HUDEP-2 (cell line): ENCODE data around the gene FSTL4.

ENCODE experiments used
- DNase-seq, 76 experiments: peaks; one replicate each; lab custom pipeline; 2025; ENCODE audit not compliant: unreplicated experiment in 76 of 76; lab: John Stamatoyannopoulos, UW

Gene FSTL4

DNA sequence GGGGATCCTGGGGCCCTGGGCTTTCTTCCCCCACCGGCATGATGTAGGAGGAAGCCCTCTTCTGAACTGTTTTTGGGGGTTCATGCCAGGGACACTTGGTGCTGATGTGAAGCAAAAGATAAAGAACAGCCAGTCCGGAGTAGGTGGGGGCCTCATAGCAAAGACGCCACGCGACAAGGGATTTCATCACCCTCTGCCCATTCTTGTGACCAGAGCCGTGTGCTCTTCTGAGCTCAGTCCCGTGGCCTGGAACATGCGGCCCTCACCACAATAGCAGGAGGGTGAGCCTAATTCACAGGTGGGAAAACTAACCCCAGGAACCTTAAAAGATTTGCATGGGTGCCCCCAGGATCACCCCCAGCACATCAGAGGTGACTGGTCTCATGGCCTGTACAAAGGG, 334.6 kb downstream of the FSTL4 start:
- DNase-seq, result no peak

DNA sequence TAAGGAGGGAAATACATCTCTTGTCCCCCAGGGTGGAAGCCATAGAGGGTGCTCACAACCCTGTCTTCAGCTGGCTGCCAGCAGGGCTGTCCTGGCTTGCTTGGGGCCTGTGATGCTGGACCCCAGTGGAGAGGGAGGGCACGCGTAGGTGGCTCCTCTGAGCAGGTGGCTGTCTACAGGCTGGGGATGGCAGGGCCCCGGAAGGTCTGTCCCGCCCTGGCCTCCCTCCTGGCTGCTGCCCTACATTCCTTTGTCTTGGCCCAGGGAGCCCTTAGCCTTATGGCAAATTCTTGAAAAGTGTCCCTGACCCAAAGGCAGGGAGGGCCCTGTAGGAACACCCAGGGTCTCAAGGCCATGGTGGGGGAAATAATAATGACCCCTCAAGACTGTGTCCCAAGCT, 336.2 kb downstream of the FSTL4 start:
- peak in 1 of 76 experiments; percentile 0 for DNase-seq

DNA sequence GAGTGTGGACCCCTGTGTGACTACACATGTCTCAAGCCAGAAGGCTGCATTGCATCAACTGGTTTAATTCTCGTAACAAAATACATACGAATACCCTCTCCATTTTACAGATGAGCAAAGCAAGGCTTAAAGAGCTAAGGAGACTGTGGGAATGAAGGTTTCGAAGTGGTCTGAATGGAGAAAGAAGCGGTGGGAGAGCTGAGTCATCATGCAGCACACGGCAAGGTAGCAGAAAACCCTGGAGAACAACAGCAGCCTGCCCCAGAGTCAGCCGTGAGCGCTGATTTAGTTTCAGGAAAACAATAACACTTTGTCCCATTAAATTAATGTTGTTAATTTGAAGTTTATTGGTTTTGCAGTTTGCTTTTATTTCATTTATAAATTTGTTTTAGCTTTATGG, 336.7 kb downstream of the FSTL4 start:
- DNase-seq, result no peak

DNA sequence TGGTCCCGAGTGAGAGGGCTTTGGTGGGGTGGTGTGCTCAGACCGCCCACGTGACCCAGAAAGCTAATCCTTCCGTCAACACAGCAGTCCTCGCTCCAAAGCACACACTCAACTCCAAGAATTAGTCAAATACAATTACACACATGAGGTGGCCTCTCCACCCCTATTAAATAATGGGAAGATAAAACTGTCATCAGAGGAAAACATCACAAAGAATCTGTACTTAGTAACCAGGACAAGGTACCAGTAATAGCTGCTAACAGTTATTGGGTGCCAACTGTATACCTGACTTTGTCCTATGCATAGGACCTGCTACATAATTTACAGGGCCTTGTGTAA, 337.8 kb downstream of the FSTL4 start:
- no peak for DNase-seq

DNA sequence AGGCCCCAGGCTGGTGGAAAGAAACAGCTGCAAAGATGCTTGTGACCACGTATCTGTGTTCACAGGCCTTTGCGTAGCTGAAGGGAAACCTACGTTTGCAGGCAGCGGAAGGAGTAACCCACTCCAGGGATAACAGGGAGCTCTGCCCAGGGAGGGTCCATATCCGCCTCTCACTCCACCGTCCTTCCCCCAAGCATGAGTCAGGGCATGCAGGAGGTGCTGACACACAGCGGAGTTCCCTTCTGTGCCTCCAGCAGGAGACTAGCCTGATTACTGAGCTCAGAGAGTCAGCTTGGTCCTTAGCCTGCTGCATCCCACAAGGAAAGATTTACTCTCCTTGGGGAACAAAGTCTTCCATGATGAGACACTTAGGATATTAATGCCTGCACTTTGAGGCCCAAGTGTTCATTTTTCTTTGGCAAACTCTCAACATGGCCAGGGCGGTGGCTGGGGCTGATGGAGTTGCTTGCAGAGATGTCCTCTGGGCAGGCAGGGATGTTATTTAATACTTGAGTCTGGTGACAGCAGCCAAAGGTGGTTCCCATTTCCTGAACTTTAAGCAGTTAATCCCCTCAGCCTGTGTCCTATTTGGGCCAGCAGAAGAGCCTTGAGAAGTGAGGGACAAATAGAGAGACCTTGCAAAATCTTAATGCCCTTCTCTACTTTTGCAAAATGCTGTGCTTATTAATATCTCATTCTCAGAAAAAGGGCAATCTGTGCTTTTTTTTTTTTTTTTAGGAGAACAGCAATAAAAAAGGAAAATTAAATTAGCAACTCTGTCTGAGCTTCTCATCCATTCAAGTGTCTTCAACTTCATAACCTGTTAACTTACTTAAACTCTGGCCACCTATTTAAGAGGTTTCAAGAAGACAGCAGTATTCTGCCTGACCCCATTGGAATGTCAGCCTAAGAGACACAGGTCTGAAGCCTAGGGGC, 338.4 kb downstream of the FSTL4 start:
- DNase-seq, result no peak

DNA sequence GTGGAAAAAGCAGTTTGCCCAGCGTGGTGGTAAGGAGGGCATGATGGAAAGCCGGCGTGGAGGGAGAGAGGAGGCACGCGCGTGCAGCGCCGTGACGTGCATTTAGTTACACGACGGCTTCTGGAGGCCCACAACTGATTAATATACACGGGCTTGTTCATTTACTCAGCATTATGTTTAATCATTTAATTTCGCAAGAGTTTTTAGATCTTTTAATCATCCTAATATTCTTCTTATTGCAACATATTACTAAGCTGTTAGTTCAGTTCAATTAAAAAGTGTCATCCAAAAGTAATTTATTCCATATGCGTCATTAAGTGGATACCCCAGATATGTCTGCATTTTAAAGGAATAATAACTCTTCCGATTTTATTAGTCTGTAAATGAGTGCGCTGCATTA, 340.0 kb downstream of the FSTL4 start:
- DNase-seq, result no peak

DNA sequence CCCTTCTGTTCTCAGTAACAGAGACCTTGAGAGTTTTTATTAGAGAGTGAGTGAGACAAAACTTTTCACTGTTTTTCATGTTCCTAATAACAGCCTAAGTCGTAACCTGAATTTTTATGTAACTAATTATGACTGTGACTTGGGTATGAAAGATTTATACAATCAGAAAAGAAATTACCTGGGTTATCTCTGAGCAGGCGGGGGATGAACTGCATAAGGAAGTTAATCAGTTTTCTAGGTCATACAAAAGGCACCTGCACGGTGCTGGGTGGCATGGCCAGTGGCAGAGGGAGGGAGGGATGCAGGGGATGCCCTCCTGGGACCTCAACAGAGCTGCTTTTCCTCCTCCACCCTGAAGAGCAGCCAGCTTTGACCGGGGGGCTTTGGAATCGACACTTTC, 340.7 kb downstream of the FSTL4 start:
- no peak for DNase-seq

DNA sequence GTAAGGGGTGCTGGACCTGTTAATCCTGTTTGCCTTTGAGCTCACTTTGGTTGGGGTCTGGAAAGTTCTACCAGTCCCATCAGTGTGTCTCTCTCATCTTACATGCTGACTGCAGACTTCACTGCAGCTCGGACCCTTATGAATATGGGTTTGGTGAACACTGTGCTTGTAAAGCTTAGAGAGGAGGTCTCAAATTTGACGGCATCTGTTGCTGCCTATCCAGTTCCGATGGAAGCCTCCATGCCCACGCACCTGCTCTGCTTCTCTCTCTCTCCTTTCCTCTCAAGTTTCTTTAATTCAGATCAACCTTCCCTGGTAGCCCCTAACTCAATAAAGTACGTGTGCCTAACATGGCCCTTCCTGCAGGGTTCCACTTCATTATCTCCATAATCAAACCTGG, 342.6 kb downstream of the FSTL4 start:
- no peak for DNase-seq

DNA sequence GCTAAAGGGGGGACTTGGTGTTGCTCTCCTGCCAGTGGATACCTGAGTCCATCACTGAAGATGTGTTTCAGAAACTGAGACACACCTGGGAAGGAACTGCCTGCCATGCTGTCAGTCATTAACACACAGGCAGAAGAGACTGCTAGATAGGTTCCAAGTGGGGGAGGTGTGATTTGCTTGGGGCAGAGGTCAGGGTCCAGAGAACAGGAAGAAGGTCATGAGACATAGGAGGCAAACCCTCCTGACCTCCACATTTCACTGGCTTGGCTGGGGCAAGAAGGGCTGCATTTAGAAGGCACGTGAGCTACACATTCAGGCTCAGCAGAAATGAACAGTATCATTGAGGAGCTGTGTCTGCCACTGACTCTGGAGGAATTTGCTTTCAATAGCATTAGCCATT, 344.7 kb downstream of the FSTL4 start:
- DNase-seq, result no peak

DNA sequence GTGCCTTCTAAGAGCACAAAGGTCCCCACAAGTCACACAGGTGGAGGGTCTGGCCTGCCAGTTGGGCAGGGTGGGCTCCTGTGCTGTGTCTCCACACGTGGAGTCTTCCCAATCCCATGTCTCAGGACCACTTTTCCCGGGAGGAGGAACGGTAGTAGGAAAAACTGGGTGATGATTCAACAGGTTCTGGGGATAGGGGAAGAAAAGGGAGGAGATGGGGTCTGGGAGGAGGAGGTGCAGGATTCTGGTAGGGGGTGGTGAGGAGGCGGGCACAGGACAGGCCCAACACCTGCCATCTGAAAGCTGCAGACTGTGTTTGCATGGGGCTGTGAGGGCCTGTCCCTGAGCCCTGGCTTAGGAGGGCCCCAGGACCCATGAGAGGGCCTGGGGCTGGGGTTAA, 345.4 kb downstream of the FSTL4 start:
- DNase-seq, result no peak

DNA sequence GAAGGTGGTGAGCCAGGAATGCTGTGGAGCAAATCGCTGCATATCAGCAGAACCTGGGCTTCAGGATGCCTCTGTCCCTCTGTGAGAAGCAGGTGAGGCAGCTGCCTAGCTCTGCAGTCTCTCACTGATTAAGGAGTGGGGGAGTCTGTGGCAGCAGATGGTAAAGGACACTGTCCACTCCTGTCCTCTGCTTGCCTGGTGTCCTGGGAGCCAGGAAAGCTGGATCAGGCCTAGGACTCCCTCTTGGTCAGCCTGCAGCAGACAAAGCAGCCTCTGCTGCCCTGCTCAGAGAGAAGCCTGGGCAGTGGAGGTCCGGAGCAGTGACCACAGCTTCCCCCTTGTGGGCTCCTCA, 345.8 kb downstream of the FSTL4 start:
- DNase-seq, result no peak

DNA sequence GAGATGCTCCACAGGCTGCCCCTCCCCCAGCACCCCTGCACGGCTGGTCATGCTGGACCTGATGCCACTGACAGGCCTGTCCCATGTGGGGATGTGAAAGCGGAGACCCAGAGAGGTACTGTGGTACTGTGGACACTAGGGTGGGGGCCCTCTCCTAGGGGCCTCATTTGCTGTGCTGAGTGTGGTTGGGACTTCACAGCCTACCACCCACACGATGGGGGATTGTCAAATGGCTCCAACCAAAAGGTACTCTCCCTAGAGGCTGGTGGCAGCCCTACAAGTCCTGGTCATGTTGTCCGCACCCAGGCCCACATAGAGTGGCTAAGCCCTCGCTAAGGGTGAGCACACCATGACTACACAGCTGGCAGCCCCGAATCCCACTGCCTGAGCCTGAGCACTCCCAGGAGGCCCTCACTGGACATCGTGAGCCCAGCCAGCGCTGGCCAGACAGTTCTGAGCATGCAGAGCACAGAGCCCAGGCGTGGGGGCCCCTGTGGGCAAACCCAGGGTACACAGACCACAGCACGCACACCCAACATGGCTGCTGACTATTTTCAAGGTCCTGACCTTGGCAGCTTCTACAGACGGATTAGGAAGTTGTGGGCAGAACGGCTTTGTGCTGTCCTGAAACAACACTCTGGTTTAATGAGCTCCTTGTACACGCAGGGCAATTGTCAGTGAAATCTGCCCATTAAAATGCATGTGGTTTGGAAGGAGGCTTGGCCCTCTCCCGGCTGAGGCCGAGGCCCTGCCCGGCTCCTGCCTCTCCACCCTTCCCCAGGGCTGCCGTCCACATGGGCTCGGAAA, 346.4 kb downstream of the FSTL4 start:
- DNase-seq, result no peak

DNA sequence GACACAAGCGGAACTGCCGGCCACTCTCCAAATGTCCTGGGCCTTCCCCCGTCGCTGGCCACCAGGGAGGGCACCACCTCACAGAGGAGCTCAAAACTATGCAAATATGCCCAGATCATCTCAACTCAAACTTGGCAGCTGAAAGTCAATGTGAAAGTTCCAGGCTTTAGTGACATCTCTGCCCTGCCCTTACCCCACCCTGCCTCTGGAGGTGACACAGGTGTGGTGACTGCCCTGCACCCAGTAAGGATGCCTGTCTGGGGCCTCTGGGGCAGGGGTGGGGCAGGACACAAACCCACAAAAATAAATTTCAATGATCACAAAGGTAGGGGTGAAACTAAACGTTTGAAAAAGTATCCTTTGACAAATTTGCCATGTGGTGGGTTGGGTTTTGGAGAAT, 347.1 kb downstream of the FSTL4 start:
- no peak for DNase-seq

DNA sequence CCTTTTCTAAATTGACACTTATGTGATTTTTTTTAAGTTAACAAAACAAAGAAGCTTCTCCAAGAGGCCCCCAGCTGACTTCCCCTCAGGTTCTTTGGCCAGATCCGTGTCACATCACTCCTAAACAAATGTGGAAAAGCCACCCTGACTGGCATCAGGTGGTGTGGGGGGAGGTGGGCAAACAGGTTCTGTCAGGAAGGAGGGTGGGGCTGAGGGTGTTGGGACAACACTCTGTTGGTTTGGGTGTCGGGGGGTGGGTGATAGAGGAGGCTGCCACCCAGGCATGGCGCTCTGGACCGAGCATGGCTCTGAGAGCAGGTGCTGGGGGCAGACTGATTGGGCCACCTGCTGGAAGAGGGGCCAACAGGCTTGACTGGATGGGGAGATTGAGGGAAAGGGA, 349.7 kb downstream of the FSTL4 start:
- DNase-seq, result no peak

DNA sequence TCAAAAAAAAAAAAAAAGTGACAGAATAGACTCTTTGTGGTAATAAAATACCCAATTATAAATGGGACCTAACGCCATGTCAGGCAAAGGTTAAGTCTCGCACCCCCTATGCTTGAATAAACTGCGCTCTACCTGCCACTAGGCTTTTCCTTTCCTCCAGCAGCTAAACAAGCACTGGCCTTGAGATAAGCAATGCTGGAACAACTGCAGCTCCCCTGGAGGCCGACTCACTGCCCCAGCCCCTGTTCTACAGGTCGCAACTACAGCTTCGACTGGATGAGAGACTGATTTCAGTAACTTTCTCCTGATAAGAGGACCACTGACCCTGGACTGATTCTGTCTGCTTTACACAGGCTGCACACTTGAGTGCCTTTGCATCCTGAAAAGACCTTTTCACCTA, 350.3 kb downstream of the FSTL4 start:
- DNase-seq, result no peak

DNA sequence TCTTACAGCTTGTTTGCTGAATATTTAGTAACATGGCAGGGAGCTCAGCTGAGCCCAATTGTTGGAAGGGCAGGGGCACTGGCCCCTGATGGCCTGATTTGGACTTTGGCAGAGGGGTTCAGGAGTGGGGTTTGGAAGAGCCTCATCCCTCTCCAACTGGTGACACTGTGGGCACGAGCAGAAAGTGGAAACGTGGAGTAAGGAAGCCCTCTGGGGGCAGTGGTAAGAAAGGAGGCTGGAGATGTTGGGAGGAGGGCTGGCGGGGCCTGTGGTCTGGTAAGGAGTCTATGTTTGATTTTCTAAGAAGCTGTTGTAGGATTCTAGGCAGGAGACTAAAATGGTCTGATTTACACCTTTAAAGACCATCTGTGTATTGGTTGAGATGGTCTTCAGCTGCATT, 351.6 kb downstream of the FSTL4 start:
- DNase-seq, result no peak

DNA sequence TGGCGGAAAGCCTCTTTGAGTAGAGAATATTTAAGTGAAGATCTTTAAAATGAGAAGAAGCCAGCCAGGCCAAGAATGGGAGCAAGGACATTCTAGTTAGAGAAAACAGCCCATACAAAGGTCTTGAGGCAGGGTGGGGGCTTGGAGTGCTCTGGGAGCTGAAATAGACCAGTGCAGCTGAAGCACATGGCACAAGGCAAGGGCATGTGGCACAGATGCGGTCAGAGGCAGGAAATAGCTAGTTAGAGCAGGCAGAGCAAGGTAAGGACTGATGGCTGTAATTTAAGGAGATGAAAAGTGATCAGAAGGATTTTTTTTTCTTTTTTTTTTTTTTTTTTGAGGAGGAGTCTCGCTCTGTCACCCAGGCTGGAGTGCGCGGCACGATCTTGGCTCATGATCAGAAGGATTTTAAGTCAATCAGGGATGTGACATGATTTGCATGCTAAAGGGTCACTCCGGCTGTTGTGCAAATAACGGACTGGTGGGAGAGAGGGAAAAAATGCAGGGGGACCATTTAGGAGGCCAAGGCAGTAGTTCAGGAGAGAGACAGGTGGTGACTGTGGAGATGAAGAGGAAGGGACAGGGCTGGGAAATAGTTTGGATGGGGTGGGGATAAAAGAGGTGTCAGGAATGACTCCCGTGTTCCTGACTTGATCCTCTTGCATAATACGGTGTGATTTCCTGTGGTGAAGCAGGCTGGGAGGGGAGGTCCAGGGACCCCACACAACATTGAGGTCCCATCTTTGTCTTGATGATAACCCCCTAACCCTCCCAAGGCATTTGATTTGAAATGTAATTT, 352.9 kb downstream of the FSTL4 start:
- DNase-seq, result no peak

DNA sequence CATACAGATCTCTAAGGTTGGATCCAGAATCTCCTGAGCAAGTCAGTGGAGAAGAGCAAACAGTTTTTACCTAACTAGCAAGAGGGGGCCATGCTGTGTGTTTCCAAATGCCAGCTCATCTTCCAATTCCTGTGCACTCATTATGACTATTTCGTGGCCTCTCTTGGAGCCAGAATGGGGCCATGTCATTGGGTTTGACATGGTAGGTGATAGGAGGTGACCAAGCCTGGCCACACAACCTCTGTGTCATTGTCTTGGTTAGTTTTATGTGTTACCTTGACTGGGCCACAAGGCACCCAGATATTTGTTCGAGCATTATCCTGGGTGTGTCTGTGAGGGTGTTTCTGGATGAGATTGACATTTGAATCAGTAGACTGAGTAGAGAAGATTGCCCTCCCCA, 354.4 kb downstream of the FSTL4 start:
- no peak for DNase-seq

DNA sequence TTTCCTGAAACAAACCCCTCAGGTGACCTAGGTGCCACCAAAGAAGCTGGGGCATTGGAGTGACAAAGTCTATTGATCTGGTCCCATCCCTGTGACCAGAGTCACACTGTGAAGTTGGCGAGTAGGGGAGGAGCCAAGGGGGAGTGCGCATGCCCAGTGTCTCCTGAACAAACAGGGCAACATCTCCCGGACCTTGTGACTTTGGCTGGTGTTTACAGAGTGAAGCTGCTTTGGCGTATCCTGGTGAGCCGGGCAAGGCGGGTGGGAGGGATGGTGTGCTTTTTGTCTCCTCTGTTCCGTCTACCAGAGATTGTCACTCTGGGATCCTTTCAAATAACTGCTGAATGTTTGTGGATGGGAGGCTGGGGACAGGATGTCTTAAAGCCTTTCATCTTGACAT, 356.1 kb downstream of the FSTL4 start:
- no peak for DNase-seq

DNA sequence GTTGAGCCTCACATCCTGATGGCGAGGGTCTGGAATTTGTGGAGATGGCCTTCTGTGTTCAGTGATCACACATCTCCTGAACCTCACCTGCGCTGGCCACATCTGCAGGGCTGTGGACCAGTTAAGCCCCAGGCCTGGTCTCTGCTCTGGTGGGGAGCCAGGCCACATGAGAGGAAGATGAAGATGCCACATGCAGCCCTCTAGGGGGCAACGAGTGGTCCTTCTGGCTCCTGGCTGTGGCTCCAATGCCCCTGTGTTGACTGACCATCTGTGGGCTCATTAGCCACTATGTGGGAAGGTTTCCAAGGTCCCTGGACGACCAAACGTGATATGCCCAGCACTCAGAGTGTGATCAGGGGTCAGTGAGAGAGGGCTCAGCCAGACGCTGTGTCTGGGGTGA, 357.5 kb downstream of the FSTL4 start:
- DNase-seq, result no peak

DNA sequence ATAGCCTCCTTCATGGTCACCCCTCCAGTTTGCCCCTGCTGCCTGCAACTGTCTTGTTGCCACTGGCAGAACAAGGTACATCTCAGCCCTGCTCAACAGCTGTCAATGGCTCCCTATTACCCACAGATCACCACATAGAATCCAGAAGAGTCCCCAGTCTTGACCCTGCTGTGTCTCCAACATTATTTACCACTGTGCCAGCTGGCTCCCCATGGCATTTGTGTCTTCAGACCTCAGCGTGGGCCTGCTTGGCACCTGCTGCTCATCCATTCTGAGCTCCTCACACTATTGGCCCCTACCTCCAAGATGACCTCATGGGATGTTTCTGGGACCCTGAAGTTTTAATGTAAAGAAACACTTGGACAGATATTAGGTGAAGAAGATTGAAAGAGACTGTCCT, 358.7 kb downstream of the FSTL4 start:
- no peak for DNase-seq
